AG04450 (cell line): ENCODE measurements around the gene SYTL1. TPM values are rescaled to one million over a fixed set of nuclear protein-coding genes. Genes with fewer than 3 reads are reported as not detected.

Source experiments
- CTCF ChIA-PET: fragments of 300-600, 350-600 bp; formaldehyde crosslinking; extraction: SDS; loops from one replicate; lab custom pipeline; 2022; ENCODE audit warnings: antibody characterized with exemption, inconsistent platforms; lab: Charles Lee
- POLR2A ChIA-PET: fragments of 350-600 bp; formaldehyde crosslinking; extraction: SDS; loops from one replicate; lab custom pipeline; 2021; ENCODE audit warnings: antibody characterized with exemption, inconsistent platforms; lab: Yijun Ruan, JAX
- DNase-seq: peaks from one replicate; pipeline ENCODE4 v3.0.0-alpha.2; 2011; ENCODE audit warnings: low read depth, low spot score
- H3K27ac ChIP-seq: one replicate; pipeline ENCODE4 v1.5.1; 2012; ENCODE audit warnings: low read depth, low read length, control low read depth
- H3K27me3 ChIP-seq: one replicate; pipeline ENCODE4 v1.6.0; 2012; ENCODE audit warnings: low read length; ENCODE audit not compliant: control insufficient read depth, insufficient read depth
- H3K4me3 ChIP-seq: 2 replicates; pipeline ENCODE4 v1.5.1; 2011; ENCODE audit warnings: mild to moderate bottlenecking, low read depth, low read length, control low read depth
- H3K9me3 ChIP-seq: 2 replicates; pipeline ENCODE4 v1.5.1; 2012; ENCODE audit warnings: low read length; ENCODE audit not compliant: control insufficient read depth, insufficient read depth
- polyA plus RNA-seq: library from polyadenylated mRNA; depleted of rRNA; stranded (reverse); fragments of >200 nt; gene quantifications from 2 replicates; pipeline ENCODE4 v1.2.3, GENCODE V29; 2011
- TF ChIP-seq, protein P1 (sequence below): IDR thresholded peaks from 2 replicates; pipeline ENCODE4 v1.5.1; 2011; ENCODE audit warnings: low read depth, low read length, control low read depth, inconsistent platforms

SYTL1 gene
- polyA plus RNA-seq, 1 experiment = 0.35 TPM

DNA sequence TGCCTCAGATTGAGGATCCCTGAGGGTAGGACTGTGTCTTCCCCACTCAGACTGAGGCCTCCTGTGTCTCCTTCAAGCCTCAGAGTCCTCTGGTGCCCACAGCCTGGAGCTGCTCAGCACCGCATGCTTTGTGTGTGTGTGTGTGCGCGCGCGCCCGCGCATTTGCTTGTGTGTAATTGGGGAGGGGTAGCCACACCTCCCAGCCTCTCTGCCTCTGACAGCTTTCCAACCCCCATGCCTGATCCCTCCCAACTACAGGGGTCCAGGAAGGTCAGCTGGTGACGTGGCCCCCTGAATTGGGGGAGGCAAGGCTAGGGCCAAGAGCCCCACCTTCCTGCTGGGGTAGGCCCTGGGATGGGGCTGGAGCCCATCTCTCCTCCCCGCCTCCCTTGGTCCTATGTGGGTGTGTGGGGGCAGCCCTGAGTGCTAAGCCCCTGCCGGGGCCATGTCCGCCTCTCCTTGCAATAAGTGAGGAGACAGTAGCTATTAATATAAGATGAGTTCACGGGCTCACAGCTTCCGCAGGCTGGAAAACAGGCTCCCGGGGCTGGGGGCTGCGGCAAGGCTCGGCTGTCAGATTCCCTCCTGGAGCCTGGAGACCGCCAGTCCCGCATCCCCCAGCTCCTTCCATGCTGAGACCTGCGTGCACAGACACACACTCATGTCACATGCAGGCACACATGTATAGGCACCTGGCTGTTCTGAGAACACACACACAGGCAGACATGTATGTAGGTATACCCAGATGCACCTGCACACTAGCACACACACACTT lies 57.6 kb downstream of the SYTL1 start:
- ChIA-PET CTCF (interaction anchor here (0.6 to 7.4 kb wide), 3 partner anchors 101 to 207 kb away, joined by 3 to 168 read pairs (median 4); no protein-coding TSS in a partner anchor), POLR2A (interaction anchor here (0.8 to 1.1 kb wide), 2 partner anchors 203 to 204 kb away, joined by 3 to 4 read pairs; partner anchors contain the start of gene AHDC1)
- Histone ChIP-seq H3K27ac (no peak overlapping the region), H3K9me3 (no peaks in the 10 kb centered on the region), H3K27me3 (no peaks in the 10 kb centered on the region), H3K4me3 (no peak overlapping the region)
- TF ChIP-seq, protein P1, sequence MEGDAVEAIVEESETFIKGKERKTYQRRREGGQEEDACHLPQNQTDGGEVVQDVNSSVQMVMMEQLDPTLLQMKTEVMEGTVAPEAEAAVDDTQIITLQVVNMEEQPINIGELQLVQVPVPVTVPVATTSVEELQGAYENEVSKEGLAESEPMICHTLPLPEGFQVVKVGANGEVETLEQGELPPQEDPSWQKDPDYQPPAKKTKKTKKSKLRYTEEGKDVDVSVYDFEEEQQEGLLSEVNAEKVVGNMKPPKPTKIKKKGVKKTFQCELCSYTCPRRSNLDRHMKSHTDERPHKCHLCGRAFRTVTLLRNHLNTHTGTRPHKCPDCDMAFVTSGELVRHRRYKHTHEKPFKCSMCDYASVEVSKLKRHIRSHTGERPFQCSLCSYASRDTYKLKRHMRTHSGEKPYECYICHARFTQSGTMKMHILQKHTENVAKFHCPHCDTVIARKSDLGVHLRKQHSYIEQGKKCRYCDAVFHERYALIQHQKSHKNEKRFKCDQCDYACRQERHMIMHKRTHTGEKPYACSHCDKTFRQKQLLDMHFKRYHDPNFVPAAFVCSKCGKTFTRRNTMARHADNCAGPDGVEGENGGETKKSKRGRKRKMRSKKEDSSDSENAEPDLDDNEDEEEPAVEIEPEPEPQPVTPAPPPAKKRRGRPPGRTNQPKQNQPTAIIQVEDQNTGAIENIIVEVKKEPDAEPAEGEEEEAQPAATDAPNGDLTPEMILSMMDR = no peak
- no peak for DNase-seq

DNA sequence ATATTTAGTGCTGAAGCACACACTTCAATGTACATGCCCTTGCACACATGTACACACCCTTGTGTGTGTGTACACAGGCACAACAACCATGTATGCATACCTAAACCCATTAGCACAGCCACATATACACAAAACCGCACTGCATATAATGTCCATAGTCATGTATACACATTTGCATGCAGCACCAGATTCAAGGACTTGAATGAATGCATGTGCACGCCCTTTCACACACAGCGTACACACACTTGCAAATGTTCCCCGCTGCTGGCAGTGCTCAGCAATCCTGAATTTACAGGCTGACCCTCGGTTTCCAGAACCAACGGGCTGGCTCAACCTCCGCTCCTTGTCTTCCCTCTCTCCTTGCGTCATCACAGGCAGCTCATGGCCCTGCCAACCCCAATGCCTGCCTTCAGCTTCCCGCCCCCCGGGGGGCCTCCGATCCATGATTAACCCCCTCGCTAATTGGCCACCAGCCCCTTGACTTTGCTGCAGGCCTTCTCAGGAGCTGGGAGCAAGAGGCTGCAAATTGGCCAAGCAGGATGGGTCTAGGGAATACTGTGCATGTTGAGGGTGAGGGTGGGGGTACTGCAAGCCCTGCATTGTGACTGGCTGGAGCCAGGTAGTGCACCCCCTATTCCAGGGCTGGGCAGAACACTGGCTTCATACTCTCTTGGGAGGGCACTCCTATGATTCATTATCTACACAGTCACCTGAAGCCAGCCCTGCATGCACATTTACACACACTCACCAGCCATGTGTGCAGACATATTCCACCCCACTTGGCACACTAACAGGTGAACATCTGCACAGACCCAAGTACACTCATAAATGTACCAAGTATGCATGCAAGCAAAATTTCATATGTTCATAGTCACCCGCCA lies 58.5 kb downstream of the SYTL1 start:
- TF ChIP-seq, protein P1 = no peak
- Histone ChIP-seq H3K4me3 (no peak overlapping the region), H3K9me3 (no peaks in the 10 kb centered on the region), H3K27ac (no peak overlapping the region), H3K27me3 (no peaks in the 10 kb centered on the region)
- POLR2A ChIA-PET = no interaction called here
- CTCF ChIA-PET = interaction anchor here (0.6 to 7.4 kb wide), 4 partner anchors 102 to 355 kb away, joined by 3 to 168 read pairs (median 4); no protein-coding TSS in a partner anchor
- no peak for DNase-seq

DNA sequence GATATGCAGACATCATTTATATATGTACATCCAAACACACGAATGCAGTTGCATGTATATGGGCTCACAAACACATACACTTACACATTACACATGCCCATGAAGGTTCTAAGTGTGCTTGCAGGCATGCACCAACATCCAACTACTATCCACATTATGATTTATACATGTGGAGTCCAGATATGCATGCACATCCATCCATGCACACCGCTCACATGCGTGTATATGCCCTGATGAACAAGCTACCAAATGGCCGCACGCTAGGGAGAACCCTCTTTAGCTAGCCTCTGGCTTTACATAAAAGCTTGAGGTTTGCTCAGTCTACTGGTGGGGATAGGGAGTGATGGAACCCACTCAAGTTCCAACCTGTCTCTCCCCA lies 59.1 kb downstream of the SYTL1 start:
- no peaks in the 10 kb centered on the region for H3K9me3 ChIP-seq
- ChIA-PET CTCF (interaction anchor here (1.3 to 2.9 kb wide), 3 partner anchors 33 to 355 kb away, joined by 3 to 18 read pairs (median 3); no protein-coding TSS in a partner anchor), POLR2A (interaction anchor here (0.6 kb wide), 1 partner anchor 194 kb away, joined by 3 read pairs; no protein-coding TSS in a partner anchor)
- H3K27ac ChIP-seq = no peak overlapping the region
- DNase-seq = no peak
- no peak overlapping the region for H3K4me3 ChIP-seq
- no peaks in the 10 kb centered on the region for H3K27me3 ChIP-seq
- TF ChIP-seq, protein P1 = no peak

DNA sequence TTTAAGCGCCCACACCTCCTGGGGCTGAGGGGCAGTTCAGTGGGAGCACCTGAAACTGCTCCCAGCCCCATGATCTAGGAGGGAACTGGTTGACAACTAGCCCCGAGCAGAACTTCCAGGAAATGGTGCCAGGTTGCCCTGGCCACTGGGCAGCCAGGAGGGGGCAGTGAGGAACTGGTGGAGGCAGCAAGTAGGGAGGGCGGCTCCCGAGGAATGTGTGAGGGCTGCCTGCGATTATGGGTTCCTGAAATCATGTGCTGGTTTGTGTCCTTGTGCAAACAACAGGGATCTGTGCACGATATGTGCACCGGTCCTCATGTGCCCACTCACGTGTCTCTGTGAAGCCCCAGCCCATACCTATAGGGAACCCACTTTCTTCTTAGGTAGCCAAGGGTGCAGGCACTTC lies 60.5 kb downstream of the SYTL1 start:
- H3K4me3 ChIP-seq = no peak overlapping the region
- ChIA-PET POLR2A (no interaction called here), CTCF (interaction anchor here (0.6 to 2.9 kb wide), 9 partner anchors 16 to 853 kb away, joined by 3 to 18 read pairs (median 4); no protein-coding TSS in a partner anchor)
- TF ChIP-seq, protein P1 = peak; percentile 52
- no peaks in the 10 kb centered on the region for H3K9me3 ChIP-seq
- no peak for DNase-seq
- no peaks in the 10 kb centered on the region for H3K27me3 ChIP-seq
- no peak overlapping the region for H3K27ac ChIP-seq
